Measurements from ENCODE around the gene ZNHIT6. TPM values are rescaled to one million over a fixed set of nuclear protein-coding genes. Genes with fewer than 3 reads are reported as not detected.

The ZNHIT6 gene
- total RNA-seq, 3 donors from 2014 or later: 13.8 to 18.1 (median 15.4) TPM

DNA sequence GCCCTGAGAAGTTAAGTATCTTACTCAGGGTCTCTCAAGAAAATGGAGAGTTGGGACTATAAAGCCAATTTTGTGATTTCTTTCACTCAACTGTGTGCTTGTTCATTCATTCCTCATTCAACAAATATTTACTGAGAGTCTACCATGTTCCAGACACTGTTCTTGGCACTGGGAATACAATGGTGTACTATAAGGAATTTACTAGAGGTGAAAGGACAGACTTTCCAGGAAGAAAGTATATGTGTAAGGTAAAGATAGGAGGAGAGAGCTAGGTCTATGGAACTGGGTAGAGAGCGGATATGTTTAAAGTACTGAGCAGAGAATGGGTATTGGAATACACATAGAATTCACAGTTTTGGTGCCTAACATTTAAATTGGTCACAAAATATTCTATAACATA is 42.3 kb downstream of the ZNHIT6 start:
- Histone ChIP-seq H3K4me3 (no peak overlapping the region), H3K27ac (no peak overlapping the region), H3K36me3 (no peaks in the 10 kb centered on the region), H3K9me3 (no peaks in the 10 kb centered on the region), H3K27me3 (no peaks in the 10 kb centered on the region), H3K4me1 (no peaks in the 10 kb centered on the region)
- intact Hi-C loops (cut with DNase I; ENCODE audit: low total_unique reads): no loop called here
- TF ChIP-seq POLR2AphosphoS5 (IDR thresholded peaks at IDR 0.05): no peak
- TF ChIP-seq, protein P1, sequence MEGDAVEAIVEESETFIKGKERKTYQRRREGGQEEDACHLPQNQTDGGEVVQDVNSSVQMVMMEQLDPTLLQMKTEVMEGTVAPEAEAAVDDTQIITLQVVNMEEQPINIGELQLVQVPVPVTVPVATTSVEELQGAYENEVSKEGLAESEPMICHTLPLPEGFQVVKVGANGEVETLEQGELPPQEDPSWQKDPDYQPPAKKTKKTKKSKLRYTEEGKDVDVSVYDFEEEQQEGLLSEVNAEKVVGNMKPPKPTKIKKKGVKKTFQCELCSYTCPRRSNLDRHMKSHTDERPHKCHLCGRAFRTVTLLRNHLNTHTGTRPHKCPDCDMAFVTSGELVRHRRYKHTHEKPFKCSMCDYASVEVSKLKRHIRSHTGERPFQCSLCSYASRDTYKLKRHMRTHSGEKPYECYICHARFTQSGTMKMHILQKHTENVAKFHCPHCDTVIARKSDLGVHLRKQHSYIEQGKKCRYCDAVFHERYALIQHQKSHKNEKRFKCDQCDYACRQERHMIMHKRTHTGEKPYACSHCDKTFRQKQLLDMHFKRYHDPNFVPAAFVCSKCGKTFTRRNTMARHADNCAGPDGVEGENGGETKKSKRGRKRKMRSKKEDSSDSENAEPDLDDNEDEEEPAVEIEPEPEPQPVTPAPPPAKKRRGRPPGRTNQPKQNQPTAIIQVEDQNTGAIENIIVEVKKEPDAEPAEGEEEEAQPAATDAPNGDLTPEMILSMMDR (IDR thresholded peaks at IDR 0.05): no peak
- TF ChIP-seq POLR2A (IDR thresholded peaks at IDR 0.05): no peak
- DNase-seq (ENCODE audit: low spot score in 2 of 2): no peak

DNA sequence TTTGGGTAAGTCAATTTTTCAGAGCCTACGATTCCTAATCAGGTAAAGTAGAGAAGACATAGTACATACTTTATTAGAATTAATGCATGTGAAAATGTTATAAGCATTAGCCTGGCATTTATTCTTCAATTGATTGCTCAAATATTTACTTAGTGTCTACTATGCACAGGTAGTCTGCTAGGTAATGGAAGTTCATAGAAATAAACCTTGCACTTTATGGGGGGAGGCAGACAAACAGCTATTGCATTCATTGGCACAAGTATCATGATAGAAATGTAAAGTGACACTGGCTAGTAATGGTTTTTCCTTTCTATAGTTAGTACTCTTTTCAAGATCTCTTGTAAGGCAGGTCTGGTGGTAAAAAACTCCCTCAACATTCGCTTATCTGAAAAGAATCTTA is 44.9 kb downstream of the ZNHIT6 start:
- intact Hi-C loops (cut with DNase I; ENCODE audit: low total_unique reads): no loop called here
- no peak for DNase-seq (ENCODE audit: low spot score in 2 of 2)
- no peaks in the 10 kb centered on the region for H3K9me3 ChIP-seq

DNA sequence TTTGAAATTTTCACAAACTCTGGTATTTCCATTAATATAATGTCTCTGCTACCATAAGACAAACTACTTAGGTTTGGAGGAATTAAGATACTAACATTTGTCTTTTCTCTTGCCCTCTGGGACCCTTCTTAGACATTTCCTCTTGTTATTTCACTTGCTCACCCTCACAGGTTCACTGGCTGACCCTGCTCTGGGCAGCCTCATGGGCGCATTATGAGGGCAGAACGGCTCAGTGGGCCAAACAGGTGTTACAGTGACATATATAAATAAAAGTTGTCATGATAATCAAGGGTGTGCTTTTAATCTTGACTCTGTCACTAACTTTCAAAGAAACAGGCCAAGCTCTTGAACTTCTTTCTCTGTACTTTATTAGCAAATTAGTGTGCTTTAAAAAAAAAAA is 46.5 kb downstream of the ZNHIT6 start:
- Histone ChIP-seq H3K4me1 (no peaks in the 10 kb centered on the region), H3K27me3 (no peaks in the 10 kb centered on the region), H3K27ac (no peak overlapping the region), H3K36me3 (no peaks in the 10 kb centered on the region), H3K9me3 (no peaks in the 10 kb centered on the region), H3K4me3 (no peak overlapping the region)
- intact Hi-C loops (cut with DNase I; ENCODE audit: low total_unique reads): no loop called here
- no peak for DNase-seq (ENCODE audit: low spot score in 2 of 2)
- no peak for TF ChIP-seq POLR2AphosphoS5 (IDR thresholded peaks at IDR 0.05)
- TF ChIP-seq, protein P1 (IDR thresholded peaks at IDR 0.05): no peak
- TF ChIP-seq POLR2A (IDR thresholded peaks at IDR 0.05): no peak

More for the DNA sequence above, 44.9 kb downstream of the ZNHIT6 start:
- Histone ChIP-seq H3K27me3 (no peaks in the 10 kb centered on the region), H3K4me1 (no peaks in the 10 kb centered on the region), H3K27ac (no peak overlapping the region), H3K4me3 (no peak overlapping the region), H3K36me3 (no peaks in the 10 kb centered on the region)
- TF ChIP-seq POLR2A (IDR thresholded peaks at IDR 0.05) (no peak), POLR2AphosphoS5 (IDR thresholded peaks at IDR 0.05) (no peak)
- TF ChIP-seq, protein P1 (IDR thresholded peaks at IDR 0.05): no peak

DNA sequence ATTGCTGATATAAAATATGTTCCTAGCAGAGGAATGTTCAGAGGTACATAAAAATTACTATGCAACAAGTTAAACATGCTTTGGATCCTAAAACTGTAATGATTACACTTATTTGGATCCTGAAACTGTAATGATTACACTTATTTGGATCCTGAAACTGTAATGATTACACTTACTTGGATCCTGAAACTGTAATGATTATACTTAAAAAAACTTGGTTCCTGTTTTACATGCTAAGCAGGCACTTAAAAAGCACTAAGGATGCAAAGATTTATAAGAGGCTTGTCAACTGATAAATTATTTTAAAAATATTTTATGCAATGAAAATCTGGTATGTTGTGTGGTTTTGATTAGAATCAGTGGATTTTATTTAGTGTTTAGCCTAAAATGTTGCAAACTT is 47.7 kb downstream of the ZNHIT6 start:
- intact Hi-C loops (cut with DNase I; ENCODE audit: low total_unique reads): no loop called here
- no peak for DNase-seq (ENCODE audit: low spot score in 2 of 2)
- H3K27ac ChIP-seq: no peak overlapping the region
- no peaks in the 10 kb centered on the region for H3K9me3 ChIP-seq
- H3K4me3 ChIP-seq: no peak overlapping the region
- no peak for TF ChIP-seq POLR2AphosphoS5 (IDR thresholded peaks at IDR 0.05)
- TF ChIP-seq POLR2A (IDR thresholded peaks at IDR 0.05): no peak
- TF ChIP-seq, protein P1 (IDR thresholded peaks at IDR 0.05): no peak
- H3K36me3 ChIP-seq: no peaks in the 10 kb centered on the region
- no peaks in the 10 kb centered on the region for H3K4me1 ChIP-seq
- no peaks in the 10 kb centered on the region for H3K27me3 ChIP-seq

DNA sequence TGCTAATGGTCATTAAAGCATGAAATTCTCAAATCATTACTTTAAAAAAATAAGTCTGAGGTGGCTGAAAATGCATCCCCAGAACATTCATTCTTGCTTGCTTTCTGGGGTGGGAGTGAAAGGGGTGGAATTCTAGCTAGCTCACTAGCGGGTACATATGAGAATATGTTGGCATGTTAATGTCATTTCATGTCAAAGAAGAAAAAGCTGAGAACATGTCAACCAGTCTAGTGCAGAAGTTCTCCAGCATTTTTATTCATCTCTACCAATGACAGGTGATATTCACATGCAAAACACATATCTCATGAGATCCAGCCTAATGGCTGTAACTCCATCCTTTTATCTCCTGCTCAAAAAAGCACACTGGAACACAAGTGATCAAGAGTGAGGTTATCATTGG is 49.1 kb downstream of the ZNHIT6 start:
- Histone ChIP-seq H3K4me3 (no peak overlapping the region), H3K36me3 (no peaks in the 10 kb centered on the region), H3K27me3 (no peaks in the 10 kb centered on the region), H3K27ac (no peak overlapping the region), H3K9me3 (no peaks in the 10 kb centered on the region), H3K4me1 (no peaks in the 10 kb centered on the region)
- no peak for DNase-seq (ENCODE audit: low spot score in 2 of 2)
- intact Hi-C loops (cut with DNase I; ENCODE audit: low total_unique reads): no loop called here
- no peak for TF ChIP-seq POLR2AphosphoS5 (IDR thresholded peaks at IDR 0.05)
- TF ChIP-seq, protein P1 (IDR thresholded peaks at IDR 0.05): no peak
- TF ChIP-seq POLR2A (IDR thresholded peaks at IDR 0.05): no peak

All from breast epithelium (tissue), 4 donors.